Central memory CD8-positive, alpha-beta T cell (primary cell): Measurements from ENCODE around the gene FNDC3B.

Experiments used
- ATAC-seq: fragments of 150-1000 bp; cut with Tn5 transposase; replicated peaks from 2 replicates; pipeline ENCODE4 v1.10.0; 2022; ENCODE audit warnings: mild to moderate bottlenecking, moderate FRiP score, moderate number of reproducible peaks; ENCODE audit not compliant: poor library complexity, severe bottlenecking; ENCODE audit errors: extremely low read depth
- DNase-seq, 2 donors: peaks; one replicate each; pipeline ENCODE4 v3.0.0; 2021; ENCODE audit warnings: low spot score in 2 of 2
- H3K27ac Mint-ChIP-seq: one replicate; pipeline ENCODE4 v1.8.0; 2022; ENCODE audit warnings: low read depth, mild to moderate bottlenecking, moderate library complexity, mixed read lengths
- H3K27me3 Mint-ChIP-seq: one replicate; pipeline ENCODE4 v1.8.0; 2022; ENCODE audit warnings: mixed read lengths
- H3K36me3 Mint-ChIP-seq: one replicate; pipeline ENCODE4 v1.8.0; 2022; ENCODE audit warnings: mild to moderate bottlenecking, moderate library complexity, mixed read lengths; ENCODE audit not compliant: insufficient read depth
- H3K4me1 Mint-ChIP-seq: one replicate; pipeline ENCODE4 v1.8.0; 2022; ENCODE audit warnings: mixed read lengths
- H3K4me3 Mint-ChIP-seq: one replicate; pipeline ENCODE4 v1.8.0; 2022; ENCODE audit warnings: mild to moderate bottlenecking, moderate library complexity, mixed read lengths
- H3K9me3 Mint-ChIP-seq: one replicate; pipeline ENCODE4 v1.8.0; 2022; ENCODE audit warnings: mixed read lengths

FNDC3B gene

GRCh38 chr3:172203522-172204258 lies 164.3 kb downstream of the FNDC3B start:
- Mint-ChIP-seq H3K27ac (no peak overlapping the region), H3K9me3 (peaks cover 9% of the 10 kb centered on the region), H3K27me3 (no peaks in the 10 kb centered on the region), H3K4me3 (no peak overlapping the region), H3K36me3 (no peaks in the 10 kb centered on the region), H3K4me1 (no peaks in the 10 kb centered on the region)
- DNase-seq = no peak
- no peak for ATAC-seq

DNA sequence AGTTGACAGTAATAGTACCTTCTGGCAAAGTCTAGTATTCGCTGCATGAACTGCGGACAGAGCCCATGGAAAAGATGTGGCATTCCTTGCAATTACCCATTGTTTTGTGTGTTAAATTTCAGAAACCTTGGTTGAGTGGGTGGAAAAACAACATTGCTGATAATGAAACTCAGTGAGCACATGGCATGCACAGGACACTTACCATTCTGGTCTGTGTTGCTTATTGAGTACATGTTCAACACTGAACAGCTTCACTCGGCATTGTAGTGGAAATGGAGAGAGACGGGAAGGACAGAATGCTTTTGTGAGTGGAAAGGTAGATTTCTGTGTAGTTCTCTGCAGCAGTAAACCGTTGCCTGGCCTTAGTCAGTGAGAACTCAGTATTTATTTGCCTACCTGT lies 165.3 kb downstream of the FNDC3B start:
- Mint-ChIP-seq H3K36me3 (no peaks in the 10 kb centered on the region), H3K9me3 (peaks cover 9% of the 10 kb centered on the region), H3K4me1 (no peaks in the 10 kb centered on the region), H3K27ac (no peak overlapping the region), H3K27me3 (no peaks in the 10 kb centered on the region), H3K4me3 (no peak overlapping the region)
- ATAC-seq (no peak), DNase-seq (no peak)

DNA sequence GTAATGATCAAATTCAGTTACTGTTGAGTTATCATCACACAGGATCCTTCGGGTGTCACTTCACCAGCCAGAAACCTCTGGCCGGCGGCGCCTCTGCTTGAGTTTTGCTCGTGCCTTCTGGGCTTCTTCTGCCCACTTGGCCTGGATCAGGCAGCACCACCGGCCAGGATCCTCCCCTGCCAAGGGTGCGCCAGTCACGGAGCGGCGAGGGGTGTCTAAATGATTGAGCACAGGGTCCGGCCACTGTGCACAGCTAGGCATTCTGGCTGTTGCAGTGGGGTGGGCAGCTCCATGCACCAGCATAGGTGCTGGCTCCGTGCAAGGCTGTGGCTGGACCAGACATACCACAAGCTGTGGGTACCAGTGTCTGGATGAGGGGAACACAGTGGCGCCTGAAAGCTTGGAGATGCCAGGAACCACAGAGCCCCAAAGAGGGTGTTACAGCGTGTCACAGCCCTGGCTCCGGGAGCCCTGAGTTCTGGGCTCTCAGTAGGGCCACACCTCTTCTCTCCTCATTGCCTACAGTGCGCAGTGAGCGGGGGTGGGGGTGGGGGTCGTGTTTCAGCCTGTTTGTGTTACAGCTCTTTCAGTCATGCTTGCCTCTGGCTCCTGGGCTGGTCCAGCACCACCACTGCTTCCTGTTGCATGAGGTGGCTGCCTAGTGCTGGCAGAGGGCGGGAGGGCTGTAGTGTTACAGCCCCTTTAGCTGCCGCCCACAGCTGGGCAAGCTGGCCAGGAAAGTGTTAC lies 169.4 kb downstream of the FNDC3B start:
- H3K4me3 Mint-ChIP-seq = no peak overlapping the region
- H3K27me3 Mint-ChIP-seq = no peaks in the 10 kb centered on the region
- no peaks in the 10 kb centered on the region for H3K36me3 Mint-ChIP-seq
- DNase-seq (no peak), ATAC-seq (no peak)
- H3K4me1 Mint-ChIP-seq = peaks cover 9% of the 10 kb centered on the region
- H3K9me3 Mint-ChIP-seq = peaks cover 9% of the 10 kb centered on the region
- no peak overlapping the region for H3K27ac Mint-ChIP-seq

DNA sequence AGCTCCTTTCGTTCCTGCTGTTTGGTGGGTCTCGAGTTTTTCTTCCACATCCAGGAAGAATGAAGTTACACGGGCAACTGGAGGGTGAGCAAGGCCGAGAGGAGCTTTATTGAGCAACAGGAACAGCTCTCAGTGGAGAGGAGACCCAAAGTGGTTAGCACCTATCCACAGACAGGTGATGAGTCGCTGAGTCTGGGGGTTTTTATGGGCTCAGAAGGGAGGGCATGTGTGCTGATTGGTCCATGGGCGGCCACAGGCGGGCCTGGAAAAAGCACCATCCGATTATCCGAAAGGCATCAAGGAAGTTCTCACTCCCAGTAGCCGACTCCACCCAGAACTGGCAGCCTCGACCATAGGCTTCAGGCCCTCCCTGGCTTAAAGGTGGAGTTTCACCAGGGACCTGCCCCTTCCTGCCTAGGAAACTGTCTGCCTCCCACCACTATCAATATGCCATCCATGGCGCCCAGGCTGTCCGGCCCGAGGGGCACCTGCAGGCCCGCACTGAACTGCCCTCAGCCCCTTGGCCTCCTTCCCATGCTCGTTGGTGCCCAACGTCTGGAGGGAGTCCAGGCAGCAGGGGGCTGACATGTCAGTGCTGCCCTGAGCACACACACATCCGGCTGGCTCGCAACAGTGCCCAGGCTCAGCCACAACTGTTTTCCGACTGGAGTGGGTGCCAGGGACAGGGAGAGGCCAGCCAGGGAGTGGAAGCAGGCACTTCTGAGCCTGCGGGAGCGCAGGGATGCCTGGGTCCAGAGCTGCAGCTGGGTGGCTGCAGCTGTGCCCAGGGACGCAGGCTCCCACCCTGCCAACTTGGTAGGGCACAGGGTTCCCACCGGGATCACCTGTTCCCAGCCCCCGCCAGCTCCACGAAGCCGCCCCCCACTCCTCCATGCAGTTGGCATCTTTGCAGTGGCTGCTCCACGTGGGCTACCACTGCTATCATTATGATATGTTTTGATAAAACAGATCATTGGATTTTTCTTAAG lies 170.2 kb downstream of the FNDC3B start:
- Mint-ChIP-seq H3K9me3 (peaks cover 7% of the 10 kb centered on the region), H3K36me3 (no peaks in the 10 kb centered on the region), H3K27me3 (no peaks in the 10 kb centered on the region), H3K4me3 (no peak overlapping the region), H3K4me1 (peaks cover 9% of the 10 kb centered on the region), H3K27ac (no peak overlapping the region)
- no peak for ATAC-seq
- no peak for DNase-seq

DNA sequence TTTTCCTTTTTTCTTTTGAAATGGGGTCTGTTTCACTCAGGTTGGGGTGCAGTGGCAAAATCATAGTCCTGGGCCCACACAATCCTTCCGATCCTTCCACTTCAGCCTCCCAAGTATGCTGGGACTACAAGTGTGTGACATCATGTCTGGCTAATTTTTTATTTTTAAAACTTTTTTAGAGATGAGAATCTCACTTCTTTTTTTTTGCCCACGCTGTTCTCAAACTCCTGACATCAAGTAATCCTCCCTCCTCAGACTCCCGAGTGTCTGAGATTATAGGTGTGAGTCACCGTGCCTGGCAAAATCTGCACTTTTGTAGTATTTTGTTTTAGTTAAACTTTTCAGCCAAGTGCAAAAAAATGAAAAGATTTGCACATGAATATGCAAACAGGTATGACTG lies 171.0 kb downstream of the FNDC3B start:
- no peak overlapping the region for H3K4me3 Mint-ChIP-seq
- H3K36me3 Mint-ChIP-seq = no peaks in the 10 kb centered on the region
- no peak overlapping the region for H3K27ac Mint-ChIP-seq
- DNase-seq (no peak), ATAC-seq (no peak)
- peaks cover 3% of the 10 kb centered on the region for H3K9me3 Mint-ChIP-seq
- H3K27me3 Mint-ChIP-seq = no peaks in the 10 kb centered on the region
- peaks cover 9% of the 10 kb centered on the region for H3K4me1 Mint-ChIP-seq

GRCh38 chr3:172211123-172211522 lies 171.7 kb downstream of the FNDC3B start:
- DNase-seq (no peak), ATAC-seq (no peak)
- Mint-ChIP-seq H3K9me3 (no peaks in the 10 kb centered on the region), H3K27ac (no peak overlapping the region), H3K4me1 (peaks cover 9% of the 10 kb centered on the region), H3K4me3 (no peak overlapping the region), H3K36me3 (no peaks in the 10 kb centered on the region), H3K27me3 (no peaks in the 10 kb centered on the region)

DNA sequence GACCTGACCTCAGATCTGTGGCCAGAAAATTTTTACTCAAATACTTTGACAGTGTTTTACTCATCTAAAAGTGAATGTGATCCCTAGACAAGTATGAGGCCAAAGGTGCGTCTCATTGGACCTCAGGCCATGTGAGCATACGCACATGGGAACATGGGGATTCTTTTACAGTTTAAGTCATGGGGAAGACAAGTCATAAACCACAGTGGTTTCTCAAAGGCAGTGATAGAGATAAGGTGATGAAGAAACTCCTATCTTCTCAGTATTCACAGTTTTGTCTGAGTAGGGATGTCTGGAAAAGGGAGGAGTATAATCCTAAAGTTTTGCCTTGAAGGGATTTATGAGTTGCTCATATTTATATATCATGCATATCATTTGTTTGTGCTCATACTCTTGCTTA lies 173.8 kb downstream of the FNDC3B start:
- Mint-ChIP-seq H3K4me1 (peaks cover 22% of the 10 kb centered on the region), H3K27ac (no peak overlapping the region), H3K27me3 (no peaks in the 10 kb centered on the region), H3K9me3 (no peaks in the 10 kb centered on the region), H3K4me3 (no peak overlapping the region), H3K36me3 (no peaks in the 10 kb centered on the region)
- ATAC-seq = no peak
- no peak for DNase-seq

DNA sequence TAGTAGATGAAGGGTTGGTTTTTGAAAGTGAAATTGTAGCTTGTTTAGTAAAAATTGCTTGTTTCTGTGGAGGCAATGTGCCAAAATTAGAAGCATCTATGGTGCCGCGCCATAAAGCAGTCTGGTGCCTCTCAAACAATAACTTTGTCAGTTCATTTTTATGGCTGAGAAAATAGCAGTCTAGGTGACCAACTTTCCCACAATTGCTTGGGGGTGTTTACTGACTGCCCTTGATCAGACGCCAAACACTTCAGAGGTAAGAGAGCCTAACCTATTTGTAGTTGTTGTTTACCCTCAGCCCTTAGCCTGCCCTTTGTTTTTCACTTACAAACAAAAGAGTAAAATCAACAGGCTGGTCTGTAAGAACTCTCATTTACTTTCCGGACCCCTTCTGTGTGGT lies 174.5 kb downstream of the FNDC3B start:
- no peaks in the 10 kb centered on the region for H3K36me3 Mint-ChIP-seq
- H3K9me3 Mint-ChIP-seq = no peaks in the 10 kb centered on the region
- no peak overlapping the region for H3K4me3 Mint-ChIP-seq
- no peak overlapping the region for H3K27ac Mint-ChIP-seq
- DNase-seq (no peak), ATAC-seq (no peak)
- peaks cover 28% of the 10 kb centered on the region for H3K4me1 Mint-ChIP-seq
- no peaks in the 10 kb centered on the region for H3K27me3 Mint-ChIP-seq

GRCh38 chr3:172216267-172216666 lies 176.9 kb downstream of the FNDC3B start:
- Mint-ChIP-seq H3K4me1 (peaks cover 31% of the 10 kb centered on the region), H3K27me3 (no peaks in the 10 kb centered on the region), H3K4me3 (no peak overlapping the region), H3K27ac (no peak overlapping the region), H3K36me3 (peaks cover 2% of the 10 kb centered on the region), H3K9me3 (no peaks in the 10 kb centered on the region)
- ATAC-seq (no peak), DNase-seq (no peak)

- Mint-ChIP-seq H3K9me3 (no peaks in the 10 kb centered on the region), H3K4me1 (peaks cover 31% of the 10 kb centered on the region), H3K36me3 (peaks cover 2% of the 10 kb centered on the region), H3K4me3 (no peak overlapping the region), H3K27me3 (no peaks in the 10 kb centered on the region), H3K27ac (no peak overlapping the region)
- no peak for ATAC-seq
- no peak for DNase-seq
These were observed 177.5 kb downstream of the FNDC3B start for GRCh38 chr3:172216911-172217310.

- H3K4me3 Mint-ChIP-seq = no peak overlapping the region
- no peak overlapping the region for H3K27ac Mint-ChIP-seq
- peaks cover 2% of the 10 kb centered on the region for H3K36me3 Mint-ChIP-seq
- H3K4me1 Mint-ChIP-seq = peaks cover 27% of the 10 kb centered on the region
- H3K9me3 Mint-ChIP-seq = no peaks in the 10 kb centered on the region
- no peaks in the 10 kb centered on the region for H3K27me3 Mint-ChIP-seq
- no peak for ATAC-seq
- DNase-seq = no peak
These were observed 178.5 kb downstream of the FNDC3B start for GRCh38 chr3:172217877-172218276.
